ENCODE data around the gene WFIKKN2.

GRCh38 chr17:50864747-50865059, 29.3 kb downstream of the WFIKKN2 start:
- TF ChIP-seq EZH2 (IDR thresholded peaks at IDR 0.05) (no peak), CTCF (IDR thresholded peaks at IDR 0.05) (peak; percentile 3)

Data from neural progenitor cell (in vitro differentiated cells).